Trophoblast cell (in vitro differentiated cells and primary cell): ENCODE measurements around the gene ADARB2.

ENCODE experiments used
- DNase-seq, 2 donors: peaks; one replicate each; pipeline ENCODE4 v3.0.0-alpha.2; 2016
- H2AFZ ChIP-seq: 2 replicates; pipeline ENCODE4 v1.6.1; 2013; ENCODE audit warnings: low read length, moderate library complexity, mild to moderate bottlenecking; ENCODE audit not compliant: insufficient read depth, poor library complexity
- H2AK5ac ChIP-seq: 2 replicates; pipeline ENCODE4 v1.6.1; 2013; ENCODE audit warnings: mild to moderate bottlenecking, low read length
- H2BK120ac ChIP-seq: 2 replicates; pipeline ENCODE4 v1.6.1; 2013; ENCODE audit warnings: low read length, mild to moderate bottlenecking, moderate library complexity; ENCODE audit not compliant: insufficient read depth, poor library complexity
- H2BK12ac ChIP-seq: 2 replicates; pipeline ENCODE4 v1.6.1; 2013; ENCODE audit warnings: mild to moderate bottlenecking, low read length, moderate library complexity
- H2BK5ac ChIP-seq: 2 replicates; pipeline ENCODE4 v1.6.1; 2013; ENCODE audit warnings: low read length, low read depth, moderate library complexity, mild to moderate bottlenecking; ENCODE audit not compliant: poor library complexity
- H3K14ac ChIP-seq: 2 replicates; pipeline ENCODE4 v1.6.1; 2013; ENCODE audit warnings: mild to moderate bottlenecking, low read length
- H3K18ac ChIP-seq: 2 replicates; pipeline ENCODE4 v1.6.1; 2013; ENCODE audit warnings: mild to moderate bottlenecking, low read length
- H3K23ac ChIP-seq: 2 replicates; pipeline ENCODE4 v1.6.1; 2013; ENCODE audit warnings: low read length
- H3K27ac ChIP-seq: 2 replicates; pipeline ENCODE4 v1.5.1; 2013; ENCODE audit warnings: low read depth, mild to moderate bottlenecking, inconsistent platforms, low read length, moderate library complexity
- H3K27me3 ChIP-seq: 2 replicates; pipeline ENCODE4 v1.6.1; 2013; ENCODE audit warnings: inconsistent platforms, mild to moderate bottlenecking, low read length, moderate library complexity; ENCODE audit not compliant: insufficient read depth
- H3K36me3 ChIP-seq, 2 experiments: 1 replicate in 1 of 2; 2 replicates in 1 of 2; pipeline ENCODE4 v1.6.1; 2013; ENCODE audit warnings: low read length in 2 of 2, mild to moderate bottlenecking in 2 of 2, moderate library complexity in 1 of 2; ENCODE audit not compliant: insufficient read depth in 2 of 2, control insufficient read depth in 1 of 2
- H3K4ac ChIP-seq: 2 replicates; pipeline ENCODE4 v1.6.1; 2013; ENCODE audit warnings: low read depth, mild to moderate bottlenecking, low read length, moderate library complexity
- H3K4me1 ChIP-seq, 2 experiments: 1 replicate in 1 of 2; 2 replicates in 1 of 2; pipeline ENCODE4 v1.6.1; 2013; ENCODE audit warnings: low read length in 2 of 2, mild to moderate bottlenecking in 2 of 2, moderate library complexity in 1 of 2; ENCODE audit not compliant: insufficient read depth in 2 of 2, control insufficient read depth in 1 of 2
- H3K4me2 ChIP-seq: 2 replicates; pipeline ENCODE4 v1.6.1; 2013; ENCODE audit warnings: inconsistent platforms, mild to moderate bottlenecking, low read length, moderate library complexity
- H3K4me3 ChIP-seq: 2 replicates; pipeline ENCODE4 v1.5.1; 2013; ENCODE audit warnings: mild to moderate bottlenecking, low read depth, low read length, inconsistent platforms
- H3K79me1 ChIP-seq: one replicate; pipeline ENCODE4 v1.6.1; 2013; ENCODE audit warnings: low read length
- H3K79me2 ChIP-seq: 2 replicates; pipeline ENCODE4 v1.6.1; 2013; ENCODE audit warnings: low read length, mild to moderate bottlenecking; ENCODE audit not compliant: control insufficient read depth, insufficient read depth, poor library complexity
- H3K9ac ChIP-seq: 2 replicates; pipeline ENCODE4 v1.6.1; 2013; ENCODE audit warnings: mild to moderate bottlenecking, low read length
- H3K9me3 ChIP-seq: 2 replicates; pipeline ENCODE4 v1.6.1; 2013; ENCODE audit warnings: low read depth, mild to moderate bottlenecking, control low read depth, inconsistent platforms, low read length; ENCODE audit not compliant: insufficient read depth
- H4K12ac ChIP-seq: 2 replicates; pipeline ENCODE4 v1.6.1; 2013; ENCODE audit warnings: low read depth, mild to moderate bottlenecking, low read length, moderate library complexity
- H4K8ac ChIP-seq: 2 replicates; pipeline ENCODE4 v1.6.1; 2013; ENCODE audit warnings: low read depth, mild to moderate bottlenecking, low read length, moderate library complexity
- H4K91ac ChIP-seq: one replicate; pipeline ENCODE4 v1.6.1; 2013; ENCODE audit warnings: low read depth, mild to moderate bottlenecking, low read length, moderate library complexity
- WGBS: extraction: QIAGEN DNeasy Blood & Tissue Kit; methylation state at CpG from one replicate; pipeline ENCODE4 v1.1.7; 2013; ENCODE audit warnings: missing lambda C conversion rate; ENCODE audit not compliant: insufficient read length, insufficient coverage; ENCODE audit errors: extremely low coverage; 5-methylcytosine and 5-hydroxymethylcytosine counted together

The ADARB2 gene

GRCh38 chr10:1128649-1129048, 608.7 kb downstream of the ADARB2 start:
- H3K4ac ChIP-seq: no peak overlapping the region

GRCh38 chr10:1128115-1128514, 609.2 kb downstream of the ADARB2 start:
- Histone ChIP-seq H2AFZ (no peak overlapping the region), H3K9ac (no peak overlapping the region), H3K4me2 (no peak overlapping the region), H3K4ac (no peak overlapping the region), H3K36me3 (peaks cover 44 to 48% of the 10 kb centered on the region in 2 experiments), H3K9me3 (peaks cover 5% of the 10 kb centered on the region), H3K23ac (no peak overlapping the region), H2BK5ac (no peak overlapping the region), H3K14ac (no peak overlapping the region), H3K79me2 (no peaks in the 10 kb centered on the region), H2BK12ac (no peak overlapping the region), H3K27ac (no peak overlapping the region), H3K79me1 (no peaks in the 10 kb centered on the region), H3K4me3 (no peak overlapping the region), H3K27me3 (no peaks in the 10 kb centered on the region), H4K12ac (no peak overlapping the region), H2AK5ac (no peak overlapping the region), H2BK120ac (no peak overlapping the region), H3K4me1 (no peaks in the 10 kb centered on the region), H3K18ac (no peak overlapping the region), H4K91ac (no peak overlapping the region), H4K8ac (no peak overlapping the region)
- DNase-seq: no peak
- WGBS: no CpG with 5 or more reads among the region's 2 CpGs

More at GRCh38 chr10:1128649-1129048, 608.7 kb downstream of the ADARB2 start:
- Histone ChIP-seq H2BK12ac (no peak overlapping the region), H2BK5ac (no peak overlapping the region), H4K91ac (no peak overlapping the region), H3K4me2 (no peak overlapping the region), H3K23ac (no peak overlapping the region), H3K79me2 (no peaks in the 10 kb centered on the region), H2BK120ac (no peak overlapping the region), H3K27me3 (no peaks in the 10 kb centered on the region), H3K27ac (no peak overlapping the region), H3K79me1 (no peaks in the 10 kb centered on the region), H3K4me3 (no peak overlapping the region), H3K14ac (no peak overlapping the region), H2AK5ac (no peak overlapping the region), H4K12ac (no peak overlapping the region), H3K36me3 (peaks cover 44 to 48% of the 10 kb centered on the region in 2 experiments), H4K8ac (no peak overlapping the region), H3K9ac (no peak overlapping the region), H3K4me1 (no peaks in the 10 kb centered on the region), H3K9me3 (peaks cover 5% of the 10 kb centered on the region), H3K18ac (no peak overlapping the region), H2AFZ (no peak overlapping the region)
- no peak for DNase-seq
- no CpG with 5 or more reads among the region's 21 CpGs for WGBS

- Histone ChIP-seq H3K14ac (no peak overlapping the region), H2BK120ac (no peak overlapping the region), H3K9ac (no peak overlapping the region), H3K79me2 (no peaks in the 10 kb centered on the region), H3K4me2 (no peak overlapping the region), H3K79me1 (no peaks in the 10 kb centered on the region), H3K23ac (no peak overlapping the region), H3K9me3 (peaks cover 5% of the 10 kb centered on the region), H3K27ac (no peak overlapping the region), H3K18ac (no peak overlapping the region), H4K91ac (no peak overlapping the region), H3K27me3 (no peaks in the 10 kb centered on the region), H2AFZ (no peak overlapping the region), H4K12ac (no peak overlapping the region), H3K4ac (no peak overlapping the region), H3K4me3 (no peak overlapping the region), H3K4me1 (no peaks in the 10 kb centered on the region), H2BK12ac (no peak overlapping the region), H2BK5ac (no peak overlapping the region), H3K36me3 (peaks cover 44 to 48% of the 10 kb centered on the region in 2 experiments), H4K8ac (no peak overlapping the region), H2AK5ac (no peak overlapping the region)
- WGBS: no CpG with 5 or more reads among the region's 15 CpGs
- DNase-seq: no peak
These were observed 609.7 kb downstream of the ADARB2 start for GRCh38 chr10:1127629-1128028.
